ELF-1 (cell line): Measurements from ENCODE around the gene HBZ.
"Not testable (repeated sequence)": the region's sequence is repeated elsewhere in the genome, so short reads cannot be mapped to it uniquely, and the experiment has no call there.

Experiments
- DNase-seq: peaks from one replicate; pipeline ENCODE4 v3.0.0-alpha.2; 2016; ENCODE audit warnings: low read depth, low spot score

HBZ gene

GRCh38 chr16:179211-180092 is 27.0 kb downstream of the HBZ start:
- DNase-seq, result no peak

GRCh38 chr16:180101-180675 is 27.7 kb downstream of the HBZ start, which contains the start of gene HBQ1:
TSS of gene HBQ1 (plus strand) at chr16:180459. CDS start at chr16:180487, 28 bp downstream.
- peak; percentile 39 for DNase-seq

GRCh38 chr16:180681-181564 is 28.5 kb downstream of the HBZ start:
- peak; percentile 90 for DNase-seq

- no peak for DNase-seq
These were observed 29.1 kb downstream of the HBZ start for GRCh38 chr16:181565-182021.

GRCh38 chr16:183005-183404 is 30.6 kb downstream of the HBZ start:
- no peak for DNase-seq

DNA sequence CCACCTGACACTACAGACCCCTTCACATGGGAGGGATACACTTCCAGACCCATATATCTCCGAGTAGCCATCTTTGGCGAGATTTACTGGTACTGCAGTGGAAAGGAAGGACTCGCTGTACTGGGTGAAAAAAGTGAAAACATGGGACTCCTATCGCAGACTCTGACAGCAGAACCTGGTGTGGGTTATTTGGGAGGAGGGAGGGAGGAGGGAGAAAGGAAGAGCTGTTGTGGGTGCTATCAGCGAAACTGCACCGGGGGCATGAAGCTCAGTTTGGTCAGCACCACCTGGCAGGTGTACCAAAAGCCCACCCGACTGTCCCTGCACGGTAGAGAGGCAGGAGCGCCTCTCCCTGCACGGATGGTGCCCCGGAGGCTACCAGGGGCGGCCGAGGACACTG is 32.8 kb downstream of the HBZ start:
- DNase-seq, result no peak

GRCh38 chr16:185691-186090 is 33.2 kb downstream of the HBZ start:
- no peak for DNase-seq

- DNase-seq, result no peak
These were observed 34.9 kb downstream of the HBZ start for GRCh38 chr16:187330-187729.

DNA sequence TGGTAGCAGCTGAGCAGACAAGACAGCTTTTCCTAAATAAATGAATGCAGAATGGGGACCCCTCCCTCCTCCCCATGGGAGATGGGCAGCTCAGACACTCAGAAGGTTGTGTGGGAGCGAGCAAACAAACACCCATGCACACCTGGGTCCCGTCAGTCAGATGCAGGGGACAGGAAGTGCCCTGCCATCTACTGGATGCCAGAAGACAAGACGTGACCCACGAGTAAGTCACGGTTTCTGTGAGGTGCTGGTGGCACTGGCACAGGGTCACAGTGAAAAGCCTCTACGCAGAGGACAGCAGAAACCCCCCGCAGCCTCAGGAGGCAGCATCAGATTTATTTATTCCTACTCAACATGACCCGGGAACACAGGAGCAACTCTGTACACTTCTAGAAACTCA is 36.2 kb downstream of the HBZ start:
- no peak for DNase-seq

DNA sequence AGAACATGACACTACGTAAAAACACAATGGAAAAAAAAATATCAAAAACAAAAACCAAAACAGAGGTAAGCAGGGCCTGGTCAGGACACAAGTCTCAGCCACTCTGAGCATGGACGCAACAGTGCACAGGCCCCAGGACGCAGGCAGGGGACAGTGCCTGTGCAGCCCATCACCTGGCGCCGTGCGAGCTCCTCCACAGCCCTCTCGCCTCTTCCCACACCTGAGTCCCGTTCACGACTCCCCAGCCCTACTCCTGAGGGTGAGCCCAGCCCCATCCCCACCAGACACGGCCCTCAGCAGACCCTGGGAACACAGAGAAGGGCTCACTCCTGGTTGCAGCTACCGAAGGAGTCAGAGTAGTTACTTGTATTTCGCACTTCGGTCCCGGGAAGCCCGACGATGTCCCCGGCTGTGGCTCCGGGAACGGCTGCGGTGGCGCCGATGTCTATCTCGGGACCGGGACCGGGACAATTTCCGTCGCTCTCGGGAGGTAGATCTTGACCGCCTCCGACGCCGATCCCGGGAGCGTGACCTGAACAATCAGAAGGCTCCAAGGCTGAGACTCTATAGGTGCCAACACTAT is 37.3 kb downstream of the HBZ start:
- no peak for DNase-seq

DNA sequence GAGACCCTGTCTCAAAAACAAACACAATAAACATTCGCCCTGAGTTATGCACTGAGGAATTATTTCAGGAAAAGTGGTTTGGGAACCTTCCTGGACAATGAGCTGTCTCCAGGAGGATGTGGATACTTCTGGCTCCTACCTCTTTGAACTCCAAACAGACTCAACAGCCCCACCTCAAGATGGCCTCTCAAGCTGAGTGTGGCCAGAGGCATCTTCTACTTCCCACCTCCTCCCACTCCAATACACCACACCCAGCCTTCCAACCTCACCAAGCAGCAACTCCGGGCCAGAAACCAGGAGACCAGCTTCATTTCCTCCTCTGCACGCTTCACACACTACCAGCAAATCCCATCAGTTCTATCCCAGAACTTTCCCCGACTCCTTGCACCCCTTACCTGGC is 39.4 kb downstream of the HBZ start:
- no peak for DNase-seq

DNA sequence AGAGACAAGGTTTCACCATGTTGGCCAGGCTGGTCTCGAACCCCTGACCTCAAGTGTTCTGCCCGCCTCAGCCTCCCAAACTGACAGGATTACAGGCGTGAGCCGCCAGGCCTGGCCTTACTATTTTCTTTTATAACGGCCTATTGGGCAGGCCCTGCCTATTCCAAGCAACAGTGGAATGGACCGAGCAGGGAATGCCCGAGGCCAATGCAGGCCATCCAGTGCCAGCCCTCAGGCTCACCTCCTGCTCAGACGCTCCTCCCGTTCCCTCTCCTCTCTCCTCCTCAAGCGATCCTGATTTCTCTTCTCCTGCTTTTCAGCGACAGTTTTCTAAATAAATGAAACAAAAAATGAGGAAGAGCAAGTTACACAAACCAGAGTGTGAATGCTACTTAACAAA is 40.2 kb downstream of the HBZ start:
- no peak for DNase-seq

- DNase-seq, result no peak
These were observed 41.0 kb downstream of the HBZ start for GRCh38 chr16:193441-193840.

DNA sequence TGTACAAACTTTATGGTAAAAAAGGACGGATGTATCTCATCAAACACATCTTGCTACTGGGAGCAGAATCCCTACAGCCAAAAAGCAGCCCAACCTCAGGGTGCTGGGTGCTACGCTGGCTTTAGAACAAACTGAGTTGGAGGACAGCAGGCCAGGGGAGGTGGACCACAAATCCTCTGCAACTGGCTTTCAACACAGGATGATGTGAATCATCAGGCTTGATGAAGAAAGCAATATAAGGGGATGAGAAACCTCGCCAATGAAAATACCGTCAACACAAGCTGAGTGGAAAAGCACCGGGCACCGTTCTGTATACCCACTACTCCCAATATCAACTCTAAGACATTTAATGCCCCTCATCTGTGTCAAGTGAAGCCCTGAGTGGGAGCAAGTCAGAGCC is 42.1 kb downstream of the HBZ start:
- DNase-seq, result no peak

GRCh38 chr16:200388-200787 is 47.9 kb downstream of the HBZ start:
- peak; percentile 59 for DNase-seq

DNA sequence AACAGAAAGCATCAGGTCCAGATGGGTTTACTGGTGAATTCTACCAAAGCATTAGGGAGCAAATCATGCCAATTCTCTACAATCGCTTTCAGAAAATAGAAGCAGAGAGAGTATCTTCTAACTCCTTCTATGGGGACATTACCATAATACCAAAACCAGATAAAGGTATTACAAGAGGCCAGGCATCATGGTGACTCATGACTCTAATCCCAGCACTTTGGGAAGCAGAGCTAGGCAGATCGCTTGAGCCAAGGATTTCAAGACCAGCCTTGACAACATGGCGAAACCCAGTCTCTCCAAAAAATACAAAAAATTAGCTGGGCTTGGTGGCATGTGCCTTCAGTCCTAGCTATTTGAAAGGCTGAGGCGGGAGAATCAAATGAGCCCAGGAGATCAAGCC is 50.8 kb downstream of the HBZ start:
- DNase-seq, result peak; percentile 17

- DNase-seq, result not testable (repeated sequence)
These were observed 51.6 kb downstream of the HBZ start for GRCh38 chr16:204046-204445.
